Measurements from ENCODE around the gene AOC3.
"Not testable (repeated sequence)": the region's sequence is repeated elsewhere in the genome, so short reads cannot be mapped to it uniquely, and the experiment has no call there.

The AOC3 gene

DNA sequence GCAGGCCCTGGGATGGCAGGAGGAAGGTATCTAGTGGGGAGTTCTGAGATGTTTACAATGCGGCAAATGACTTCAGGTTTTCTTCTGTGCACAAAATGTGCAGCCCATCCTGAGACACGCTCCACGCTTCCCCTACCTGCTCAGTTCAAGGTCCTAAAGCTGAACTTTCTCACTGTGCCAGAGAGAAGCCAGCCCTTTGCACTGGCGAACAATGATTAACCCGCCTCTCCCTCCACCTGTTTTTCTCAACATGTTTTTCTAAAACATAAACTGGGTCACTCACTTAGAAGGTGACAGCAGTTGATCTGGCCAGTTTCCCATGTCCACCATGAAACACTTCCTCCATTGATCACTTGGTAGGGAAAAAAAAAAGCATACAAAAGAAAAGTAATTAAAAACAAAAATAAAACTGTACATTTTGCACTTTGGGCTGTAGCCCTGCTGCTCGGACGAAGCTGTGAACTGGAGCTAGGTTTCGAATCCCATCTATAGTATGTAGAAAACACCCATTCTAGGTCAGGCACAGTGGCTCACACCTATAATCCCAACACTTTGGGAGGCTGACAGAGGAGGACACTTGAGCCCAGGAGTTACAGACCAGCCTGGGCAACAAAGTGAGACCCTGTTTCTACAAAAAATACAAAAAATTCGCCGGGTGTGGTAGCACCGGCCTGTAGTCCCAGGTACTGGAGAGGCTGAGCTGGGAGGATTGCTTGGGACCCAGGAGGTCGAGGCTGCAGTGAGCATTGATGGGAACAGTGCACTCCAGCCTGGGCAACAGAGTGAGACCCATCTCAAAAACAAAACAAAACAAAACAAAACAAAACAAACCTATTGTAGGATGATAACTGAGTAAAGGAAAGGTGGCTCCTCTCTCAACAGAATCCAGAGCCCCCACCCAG lies 43.5 kb downstream of the AOC3 start:
- no peak for DNase-seq

DNA sequence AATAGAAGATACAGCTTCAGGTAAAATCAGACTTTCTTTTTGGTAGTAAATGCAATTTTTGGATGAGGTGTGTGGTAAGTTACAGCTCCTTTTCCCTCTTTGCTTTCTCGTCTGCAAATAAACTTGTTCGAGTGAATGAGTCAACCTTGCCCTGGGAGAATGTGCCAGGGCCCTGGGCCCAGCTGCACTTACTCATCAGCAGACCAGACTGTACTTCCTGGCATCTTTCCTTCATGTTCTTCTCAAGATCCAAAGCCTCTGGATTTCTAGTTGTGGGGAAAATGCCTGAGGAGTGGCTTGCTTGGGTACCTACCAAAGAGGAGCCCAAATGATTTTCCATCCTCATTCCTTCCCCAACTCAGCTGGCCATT lies 44.2 kb downstream of the AOC3 start:
- no peak for DNase-seq

DNA sequence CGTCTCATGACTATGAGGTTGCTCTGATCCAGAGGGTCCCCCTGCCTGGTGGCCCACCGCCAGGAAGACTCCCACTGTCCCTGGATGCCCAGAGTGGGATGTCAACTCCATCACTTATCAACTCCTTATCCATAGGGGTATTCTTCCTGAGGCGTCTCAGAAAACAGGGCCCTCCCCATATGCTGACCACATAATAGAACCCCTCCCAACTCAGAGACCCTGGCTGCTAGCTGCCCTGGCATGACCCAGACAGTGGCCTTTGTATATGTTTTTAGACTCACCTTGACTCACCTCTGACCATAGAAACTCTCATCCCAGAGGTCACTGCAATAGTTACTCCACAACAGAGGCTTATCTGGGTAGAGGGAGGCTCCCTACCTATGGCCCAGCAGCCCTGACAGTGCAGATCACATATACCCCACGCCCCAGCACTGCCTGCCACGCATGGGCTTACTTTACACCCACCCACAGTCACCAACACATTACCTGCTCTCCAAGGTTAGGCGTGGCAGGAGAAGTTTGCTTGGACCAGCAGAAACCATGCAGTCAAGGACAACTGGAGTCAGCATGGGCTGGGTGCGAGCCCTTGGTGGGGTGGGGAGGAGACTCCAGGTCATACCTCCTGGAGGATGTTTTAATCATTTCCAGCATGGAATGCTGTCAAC lies 47.3 kb downstream of the AOC3 start:
- DNase-seq: no peak

DNA sequence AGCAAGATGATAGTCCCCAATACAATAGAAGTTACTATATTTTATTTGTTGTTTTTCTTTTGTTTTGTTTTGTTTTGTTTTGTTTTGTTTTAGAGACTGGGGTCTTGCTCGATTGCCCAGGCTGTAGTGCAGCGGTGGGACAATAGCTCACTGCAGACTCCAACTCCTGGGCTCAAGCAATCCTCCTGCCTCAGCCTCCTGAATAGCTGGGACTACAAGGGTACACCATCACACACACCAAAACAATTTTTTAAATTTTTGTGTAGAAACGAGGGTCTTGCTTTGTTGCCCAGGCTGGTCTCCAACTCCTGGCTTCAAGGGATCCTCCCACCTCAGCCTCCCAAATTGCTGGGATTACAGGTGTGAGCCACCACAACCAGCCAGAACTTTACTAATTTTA lies 49.0 kb downstream of the AOC3 start:
- DNase-seq: not testable (repeated sequence)

DNA sequence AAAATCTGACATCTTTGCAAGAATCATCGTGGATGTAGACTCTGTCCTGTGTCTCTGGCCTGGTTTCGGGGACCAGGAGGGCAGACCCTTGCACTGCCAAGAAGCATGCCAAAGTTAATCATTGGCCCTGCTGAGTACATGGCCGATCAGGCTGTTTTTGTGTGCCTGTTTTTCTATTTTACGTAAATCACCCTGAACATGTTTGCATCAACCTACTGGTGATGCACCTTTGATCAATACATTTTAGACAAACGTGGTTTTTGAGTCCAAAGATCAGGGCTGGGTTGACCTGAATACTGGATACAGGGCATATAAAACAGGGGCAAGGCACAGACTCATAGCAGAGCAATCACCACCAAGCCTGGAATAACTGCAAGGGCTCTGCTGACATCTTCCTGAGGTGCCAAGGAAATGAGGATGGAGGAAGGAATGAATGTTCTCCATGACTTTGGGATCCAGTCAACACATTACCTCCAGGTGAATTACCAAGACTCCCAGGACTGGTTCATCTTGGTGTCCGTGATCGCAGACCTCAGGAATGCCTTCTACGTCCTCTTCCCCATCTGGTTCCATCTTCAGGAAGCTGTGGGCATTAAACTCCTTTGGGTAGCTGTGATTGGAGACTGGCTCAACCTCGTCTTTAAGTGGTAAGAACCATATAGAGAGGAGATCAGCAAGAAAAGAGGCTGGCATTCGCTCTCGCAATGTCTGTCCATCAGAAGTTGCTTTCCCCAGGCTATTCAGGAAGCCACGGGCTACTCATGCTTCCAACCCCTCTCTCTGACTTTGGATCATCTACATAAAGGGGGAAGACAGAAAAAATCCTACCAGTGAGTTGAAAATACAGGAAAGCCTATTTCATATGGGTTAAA lies 49.7 kb downstream of the AOC3 start, which contains the start of gene G6PC1:
G6PC1 (plus strand) TSS at position 340 of the 872 bp plus-strand sequence; CDS start at position 418, 78 bp downstream.
- no peak for DNase-seq

DNA sequence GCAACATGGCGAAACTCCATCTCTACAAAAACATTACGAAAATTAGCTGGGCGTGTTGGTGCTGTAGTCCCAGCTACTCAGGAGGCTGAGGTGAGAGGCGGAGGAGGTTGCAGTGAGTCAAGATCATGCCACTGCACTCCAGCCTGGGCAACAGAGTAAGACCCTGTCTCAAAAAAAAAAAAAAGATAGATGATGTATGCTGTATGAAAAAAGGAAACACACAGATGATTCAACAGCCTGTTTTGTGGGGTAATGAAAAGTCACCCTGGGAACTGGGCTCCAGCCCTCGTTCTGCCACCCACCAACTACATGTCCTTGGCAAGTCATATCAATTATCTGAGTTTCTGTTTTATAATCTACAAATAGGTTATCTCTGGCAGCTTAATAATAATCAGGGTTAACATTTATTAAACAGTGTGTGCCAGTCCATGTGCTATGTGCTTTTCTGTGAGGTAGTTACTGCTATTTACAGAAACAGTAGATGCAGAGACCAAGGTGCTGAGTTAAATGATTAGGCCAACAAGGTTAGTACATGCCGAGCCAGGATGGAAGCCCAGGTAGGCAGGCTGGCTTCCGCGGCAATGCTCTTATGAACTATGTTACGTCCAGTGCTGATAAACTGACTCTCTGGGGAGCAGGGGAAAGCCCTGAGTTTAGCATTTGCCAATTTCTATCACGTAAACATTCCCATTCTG lies 50.7 kb downstream of the AOC3 start:
- no peak for DNase-seq

DNA sequence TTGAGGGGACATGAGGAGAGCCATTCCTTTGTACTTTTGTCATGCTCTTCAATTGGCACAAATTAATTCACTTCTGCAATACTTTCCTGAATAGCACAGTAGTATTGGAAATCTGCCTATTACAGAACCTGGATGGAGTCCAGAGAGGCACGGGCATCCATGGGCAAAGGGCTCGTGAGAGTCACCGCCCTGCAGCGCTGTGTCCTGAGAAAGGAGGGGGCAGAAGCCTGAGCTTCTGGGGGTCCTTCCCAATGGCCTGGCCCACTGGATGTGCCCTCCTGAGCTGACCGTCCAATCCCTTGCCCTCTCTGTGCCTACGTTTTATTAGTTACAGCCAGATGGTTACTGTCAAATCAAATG lies 53.1 kb downstream of the AOC3 start:
- DNase-seq: no peak

DNA sequence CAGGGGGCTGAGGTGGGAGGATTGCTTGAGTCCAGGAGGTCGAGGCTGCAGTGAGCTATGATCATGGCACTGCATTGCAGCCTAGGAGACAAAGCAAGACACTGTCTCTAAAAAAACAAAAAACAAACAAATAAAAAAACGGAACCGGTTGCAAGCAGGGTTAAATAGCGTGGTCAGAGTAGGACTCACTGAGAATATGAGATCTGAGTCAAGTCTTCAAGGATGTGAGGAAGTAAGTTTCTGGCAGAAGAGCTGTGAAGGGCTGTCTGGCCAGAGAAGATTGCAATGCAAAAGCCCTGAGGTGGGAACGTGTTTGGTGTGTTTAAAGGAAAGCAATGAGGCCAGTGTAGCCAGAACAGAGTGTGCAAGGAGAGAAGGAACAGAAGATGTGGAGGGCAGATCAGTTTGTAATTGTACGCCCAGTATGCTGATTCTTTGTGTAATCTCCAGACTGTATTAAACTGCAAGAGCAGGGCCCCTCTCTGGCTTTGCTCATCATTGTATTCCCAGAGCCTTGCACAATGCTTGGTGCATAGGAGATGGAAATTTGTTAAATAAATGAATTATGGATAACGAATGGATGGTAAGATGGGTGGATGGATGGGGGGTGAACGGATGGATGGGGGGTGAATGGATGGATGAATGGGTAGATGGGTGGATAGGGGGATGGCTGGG lies 55.9 kb downstream of the AOC3 start:
- DNase-seq: no peak

Measured in DMS79 treated with DMSO at 0.1 percent for 48 hours (cell line).